ENCODE data around the gene TCOF1. TPM values are rescaled to one million over a fixed set of nuclear protein-coding genes. Genes with fewer than 3 reads are reported as not detected.

Gene TCOF1
- total and polyA plus RNA-seq, 9 donors, result 16.7 to 38.3 (median 27.8) TPM

GRCh38 chr5:150441813-150442698 is 84.6 kb downstream of the TCOF1 start:
- TF ChIP-seq CTCF (IDR thresholded peaks at IDR 0.05) (no peak), EP300 (IDR thresholded peaks at IDR 0.05) (no peak)
- H3K4me3 ChIP-seq, result no peak overlapping the region
- H3K4me1 ChIP-seq (ENCODE audit: insufficient read depth), result no peaks in the 10 kb centered on the region
- H3K27me3 ChIP-seq, result no peaks in the 10 kb centered on the region
- H3K9me3 ChIP-seq, result no peaks in the 10 kb centered on the region
- H3K36me3 ChIP-seq, result no peaks in the 10 kb centered on the region
- WGBS, 3 donors, result 50 to 60% (median 50%) methylated on average over 18 of the region's 18 CpGs
- H3K27ac ChIP-seq, result no peak overlapping the region
- intact Hi-C loops (cut with DNase I), result loop anchor here in 1 of 4 donors (10.0 kb wide), 1 partner anchor 307 kb away; no protein-coding TSS in a partner anchor
- DNase-seq, result no peak

- H3K9me3 ChIP-seq, result no peaks in the 10 kb centered on the region
- intact Hi-C loops (cut with DNase I), result loop anchor here in 1 of 4 donors (10.0 kb wide), 1 partner anchor 308 kb away; no protein-coding TSS in a partner anchor
- DNase-seq, result no peak
- no peak overlapping the region for H3K27ac ChIP-seq
- no peaks in the 10 kb centered on the region for H3K4me1 ChIP-seq (ENCODE audit: insufficient read depth)
- no peak overlapping the region for H3K4me3 ChIP-seq
- TF ChIP-seq CTCF (IDR thresholded peaks at IDR 0.05) (no peak), EP300 (IDR thresholded peaks at IDR 0.05) (no peak), POLR2A (IDR thresholded peaks at IDR 0.05) (no peak)
- 74 to 84% (median 81%) methylated on average over 6 of the region's 6 CpGs for WGBS, 3 donors
- no peaks in the 10 kb centered on the region for H3K27me3 ChIP-seq
- H3K36me3 ChIP-seq, result no peaks in the 10 kb centered on the region
Measured at GRCh38 chr5:150442699-150443080, 85.2 kb downstream of the TCOF1 start.

- 64 to 66% (median 65%) methylated on average over 15 of the region's 15 CpGs for WGBS, 3 donors
- TF ChIP-seq CTCF (IDR thresholded peaks at IDR 0.05) (no peak), POLR2A (IDR thresholded peaks at IDR 0.05) (no peak), EP300 (IDR thresholded peaks at IDR 0.05) (no peak)
- no peak overlapping the region for H3K4me3 ChIP-seq
- H3K4me1 ChIP-seq (ENCODE audit: insufficient read depth), result peaks cover 2% of the 10 kb centered on the region
- H3K9me3 ChIP-seq, result no peaks in the 10 kb centered on the region
- H3K27ac ChIP-seq, result no peak overlapping the region
- H3K27me3 ChIP-seq, result no peaks in the 10 kb centered on the region
- no peak for DNase-seq
- intact Hi-C loops (cut with DNase I), result loop anchor here in 1 of 4 donors (10.0 kb wide), 1 partner anchor 309 kb away; no protein-coding TSS in a partner anchor
- no peaks in the 10 kb centered on the region for H3K36me3 ChIP-seq
Measured at GRCh38 chr5:150443242-150444075, 86.0 kb downstream of the TCOF1 start.

GRCh38 chr5:150444770-150445169 is 87.3 kb downstream of the TCOF1 start:
- TF ChIP-seq EP300 (IDR thresholded peaks at IDR 0.05), result no peak
- TF ChIP-seq POLR2A (IDR thresholded peaks at IDR 0.05), result no peak
- TF ChIP-seq CTCF (IDR thresholded peaks at IDR 0.05), result no peak
- DNase-seq, result no peak
- H3K36me3 ChIP-seq, result no peaks in the 10 kb centered on the region
- H3K27me3 ChIP-seq, result no peaks in the 10 kb centered on the region
- peaks cover 3% of the 10 kb centered on the region for H3K4me1 ChIP-seq (ENCODE audit: insufficient read depth)
- intact Hi-C loops (cut with DNase I), result loop anchor here in 1 of 4 donors (10.0 kb wide), 1 partner anchor 310 kb away; no protein-coding TSS in a partner anchor
- 72 to 78% (median 77%) methylated on average over 9 of the region's 9 CpGs for WGBS, 3 donors
- H3K27ac ChIP-seq, result no peak overlapping the region
- H3K9me3 ChIP-seq, result no peaks in the 10 kb centered on the region
- H3K4me3 ChIP-seq, result no peak overlapping the region
